GM19395 (cell line): ENCODE data around the gene COCH.
"Not testable (repeated sequence)": the region's sequence is repeated elsewhere in the genome, so short reads cannot be mapped to it uniquely, and the experiment has no call there.

Experiments used
- ATAC-seq: cut with Tn5 transposase; IDR thresholded peaks from one replicate; pipeline ENCODE4 v1.9.1; 2021; ENCODE audit warnings: mild to moderate bottlenecking, moderate library complexity; ENCODE audit not compliant: unreplicated experiment

The COCH gene

GRCh38 chr14:30874999-30875787 lies 834 bp downstream of the COCH start:
- peak; percentile 46 for ATAC-seq

DNA sequence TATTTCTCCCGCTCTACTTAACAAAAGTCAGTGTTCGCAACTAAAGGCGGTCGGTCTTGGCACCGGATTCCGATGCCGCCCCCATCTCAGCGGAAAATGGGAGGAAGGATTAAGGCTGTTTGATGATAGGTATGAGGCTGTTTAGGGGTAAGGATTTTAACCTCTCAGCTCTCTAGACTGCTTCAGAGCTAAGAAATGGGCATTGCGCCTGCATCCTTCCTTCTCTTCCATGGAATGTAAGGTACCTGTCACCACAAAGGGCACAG lies 1.4 kb downstream of the COCH start:
- ATAC-seq = no peak

DNA sequence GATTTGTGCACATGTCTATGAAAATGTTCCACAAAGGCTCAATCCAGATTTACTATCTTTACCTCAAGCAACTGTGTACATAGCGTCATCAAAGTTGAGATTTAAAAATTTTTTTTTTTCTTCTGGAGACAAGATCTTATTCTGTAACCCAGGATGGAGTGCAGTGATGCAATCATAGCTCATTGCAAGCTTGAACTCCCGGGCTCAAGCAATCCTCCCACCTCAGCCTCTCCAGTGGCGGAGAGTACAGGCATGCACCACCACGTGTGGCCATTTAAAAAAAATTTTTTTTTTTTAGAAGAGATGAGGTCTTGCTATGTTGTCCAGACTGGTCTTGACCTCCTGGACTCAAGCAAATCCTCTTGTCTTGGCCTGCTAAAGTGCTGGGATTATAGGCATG lies 2.3 kb downstream of the COCH start:
- no peak for ATAC-seq

GRCh38 chr14:30882431-30882830 lies 8.1 kb downstream of the COCH start:
- ATAC-seq = no peak

DNA sequence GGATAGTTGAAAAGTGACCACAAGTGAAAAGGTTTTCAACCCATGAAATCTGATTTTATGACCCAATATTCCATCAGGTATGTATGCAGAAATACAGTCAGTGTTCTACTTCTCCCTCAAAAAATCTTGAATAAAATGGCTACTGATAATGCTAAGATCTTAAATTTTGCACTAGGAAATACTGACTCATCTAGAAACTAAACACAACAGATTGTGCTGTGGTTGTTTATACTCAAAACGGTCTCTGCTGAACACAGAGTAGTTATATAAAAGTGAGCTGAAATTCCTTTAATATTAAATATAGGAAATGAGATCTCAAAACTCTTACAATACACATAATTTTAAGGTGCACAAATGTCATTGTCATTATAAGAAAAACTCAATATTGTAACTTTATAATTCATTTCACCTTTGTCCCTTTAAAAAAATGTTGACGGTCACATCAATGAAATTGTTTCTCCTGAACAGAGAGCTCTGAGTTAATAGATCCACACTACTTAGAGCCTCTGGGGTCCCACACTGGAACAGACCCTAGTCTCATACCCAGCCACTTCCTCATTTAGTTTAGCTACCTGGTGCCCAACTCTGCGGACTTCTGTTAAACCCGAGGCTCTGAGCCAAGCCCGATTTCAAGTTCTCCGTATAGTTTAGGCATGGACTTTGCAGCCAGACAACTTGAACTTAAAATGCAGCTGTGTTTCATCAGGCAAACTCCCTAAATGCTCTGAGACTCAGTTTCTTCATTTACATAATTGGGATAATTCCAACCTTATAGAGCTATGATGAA lies 9.3 kb downstream of the COCH start:
- ATAC-seq = peak; percentile 65

GRCh38 chr14:30884901-30885300 lies 10.5 kb downstream of the COCH start:
- no peak for ATAC-seq

- no peak for ATAC-seq
Measured at GRCh38 chr14:30885840-30886740, 11.7 kb downstream of the COCH start.

- ATAC-seq = no peak
Measured at GRCh38 chr14:30888480-30889243, 14.3 kb downstream of the COCH start.

DNA sequence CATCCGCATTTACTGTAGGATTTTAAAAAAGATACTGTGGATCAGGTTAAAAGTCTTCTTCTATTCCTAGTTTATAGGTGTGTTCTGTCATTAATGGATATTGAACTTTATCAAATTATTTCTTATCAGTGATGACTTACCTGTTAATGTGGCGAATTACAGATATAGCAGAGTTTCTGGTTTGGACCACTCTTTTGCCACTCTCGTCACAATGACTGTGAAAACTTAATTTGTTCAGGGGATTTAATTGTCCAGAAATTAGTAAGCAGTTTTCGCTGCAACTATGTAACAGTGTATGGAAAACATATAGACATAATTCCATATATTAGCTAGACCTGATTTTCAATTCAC lies 14.9 kb downstream of the COCH start:
- ATAC-seq = no peak

GRCh38 chr14:30893819-30894218 lies 19.5 kb downstream of the COCH start:
- ATAC-seq = no peak

DNA sequence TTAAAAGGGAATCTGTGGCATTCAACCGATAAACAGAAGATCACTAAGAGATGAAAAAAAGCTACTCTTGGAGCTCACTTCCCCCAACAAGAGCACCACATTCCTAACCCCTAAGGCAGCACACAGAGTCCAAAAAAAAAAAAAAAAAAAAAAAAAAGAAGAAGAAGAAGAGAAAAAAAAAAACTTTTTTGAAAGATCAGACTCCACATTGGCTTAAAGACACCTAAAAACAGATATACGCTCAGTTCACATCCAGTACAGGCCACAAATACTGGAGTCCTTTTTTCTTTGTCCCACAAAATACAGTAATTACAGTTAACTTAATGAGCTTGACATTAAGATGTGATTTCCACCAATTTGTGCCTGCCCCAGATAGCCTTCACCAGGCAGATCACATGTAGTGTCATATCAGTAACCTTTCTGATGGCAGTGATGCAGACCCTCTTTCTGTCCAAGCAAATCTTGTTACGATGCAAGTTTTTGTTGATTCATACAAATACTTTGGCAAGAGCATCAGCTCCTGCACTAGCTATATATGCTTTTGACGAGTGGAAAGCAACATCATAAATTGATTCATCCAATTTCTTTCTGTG lies 20.7 kb downstream of the COCH start:
- ATAC-seq = no peak

- no peak for ATAC-seq
Measured at GRCh38 chr14:30896435-30896834, 22.1 kb downstream of the COCH start.

DNA sequence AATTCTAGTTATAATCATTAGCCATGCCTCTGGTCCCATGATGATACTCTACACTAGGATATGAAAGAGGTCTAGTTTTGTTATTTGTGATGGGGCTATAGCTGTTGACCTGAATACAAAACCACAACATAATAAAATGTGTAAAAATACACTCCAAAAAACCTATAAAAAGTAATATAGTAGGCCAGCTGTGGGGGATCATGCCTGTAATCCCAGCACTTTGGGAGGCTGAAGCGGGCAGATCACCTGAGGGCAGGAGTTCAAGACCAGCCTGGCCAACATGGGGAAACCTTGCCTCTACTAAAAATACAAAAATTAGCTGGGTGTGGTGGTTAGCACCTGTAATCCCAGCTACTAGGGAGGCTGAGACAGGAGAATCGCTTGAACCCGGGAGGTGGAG lies 22.8 kb downstream of the COCH start:
- ATAC-seq = not testable (repeated sequence)

- ATAC-seq = no peak
Measured at GRCh38 chr14:30903285-30904124, 29.1 kb downstream of the COCH start.

DNA sequence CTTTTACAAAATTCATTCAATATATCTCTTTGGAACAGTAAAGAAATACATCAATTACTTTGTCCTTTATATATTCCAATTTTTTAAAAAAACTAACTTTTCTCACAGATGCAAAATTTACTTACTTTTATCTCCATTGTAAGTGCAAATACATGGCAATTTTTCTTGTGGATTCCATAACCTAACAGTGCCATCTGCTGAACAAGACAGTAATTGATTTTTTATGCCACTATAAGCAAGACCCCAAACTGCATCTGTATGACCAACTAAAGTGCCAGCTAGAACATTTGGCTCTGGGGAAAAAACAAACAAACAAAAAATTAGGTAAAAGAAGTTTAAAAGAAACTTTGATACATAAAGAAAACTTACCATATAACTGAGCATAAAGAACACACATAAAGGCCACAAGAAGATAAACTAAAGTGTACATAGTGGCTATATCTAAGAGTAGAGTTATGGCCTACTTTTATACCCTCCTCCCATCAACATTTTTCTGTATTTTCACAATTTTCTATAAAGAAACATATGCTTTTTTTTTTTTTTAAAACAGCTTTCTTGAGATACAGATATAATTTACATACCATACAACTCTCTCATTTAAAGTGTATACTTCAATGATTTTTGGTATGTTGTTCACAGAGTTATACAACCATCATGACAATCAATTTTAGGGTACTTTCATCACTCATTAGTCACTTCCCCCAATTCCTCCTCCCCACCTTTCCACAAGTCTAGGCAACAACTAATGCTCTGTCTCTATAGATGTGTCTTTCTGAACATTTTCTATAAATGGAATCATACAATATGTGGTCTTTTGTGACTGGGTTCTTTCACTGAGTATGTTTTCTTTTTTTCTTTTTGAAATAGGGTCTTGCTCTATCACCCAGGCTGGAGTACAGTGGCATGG lies 32.6 kb downstream of the COCH start:
- ATAC-seq = peak; percentile 63

- no peak for ATAC-seq
Measured at GRCh38 chr14:30907659-30908057, 33.3 kb downstream of the COCH start.

DNA sequence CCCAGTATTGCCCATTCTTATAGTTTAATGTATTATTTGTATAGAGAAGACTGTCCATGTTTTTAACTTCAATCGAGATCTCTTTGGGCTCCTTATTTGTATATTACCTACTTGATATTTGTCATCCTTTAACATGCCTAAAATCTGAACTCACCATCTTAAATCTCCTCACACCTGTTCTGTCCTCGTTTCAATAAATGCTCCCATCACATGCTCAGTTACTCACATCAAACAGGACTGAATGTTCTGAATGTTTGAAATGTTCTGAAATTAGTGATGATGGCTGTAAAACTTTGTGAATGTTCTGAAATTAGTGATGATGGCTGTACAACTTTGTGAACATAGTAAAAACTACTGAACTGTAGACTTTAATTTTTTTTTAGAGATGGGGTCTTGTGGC lies 34.5 kb downstream of the COCH start:
- ATAC-seq = no peak

- no peak for ATAC-seq
Measured at GRCh38 chr14:30914812-30915211, 40.5 kb downstream of the COCH start.

GRCh38 chr14:30915596-30915995 lies 41.2 kb downstream of the COCH start:
- no peak for ATAC-seq
